ENCODE results near the gene CT83.

GRCh38 chrX:116480059-116480458 is 17.3 kb upstream of the CT83 start:
- TF ChIP-seq CTCF (IDR thresholded peaks at IDR 0.05 in 8 of 11, conservative IDR thresholded peaks at IDR 0.05 in 3 of 11) (no peak), POLR2AphosphoS5 (IDR thresholded peaks at IDR 0.05) (no peak), POLR2A (IDR thresholded peaks at IDR 0.05) (no peak)

All from spleen (tissue), 7 donors.